K562 (cell line): ENCODE results near the gene FN1. TPM values are rescaled to one million over a fixed set of nuclear protein-coding genes. Genes with fewer than 3 reads are reported as not detected.

ENCODE experiments used
- BHLHE40 ChIP-seq: IDR thresholded peaks from 2 replicates; pipeline ENCODE4 v1.6.1; 2011; ENCODE audit warnings: low read length, improper control_type of control experiment
- C11orf30 ChIP-seq: fragments of 450-650 bp; IDR thresholded peaks from 2 replicates; pipeline ENCODE4 v1.6.1; 2016; ENCODE audit warnings: low read depth, mild to moderate bottlenecking
- CBFA2T2 ChIP-seq: fragments of 450-650 bp; conservative IDR thresholded peaks from 2 replicates; pipeline ENCODE4 v1.6.1; 2017; ENCODE audit warnings: mild to moderate bottlenecking
- CEBPB ChIP-seq: fragments of 450-650 bp; IDR thresholded peaks from 2 replicates; pipeline ENCODE4 v1.6.1; 2016; ENCODE audit warnings: missing genetic modification characterization, missing compliant biosample characterization
- CREB1 ChIP-seq, 2 experiments: sonication (generic) in 1 of 2; formaldehyde crosslinking in 1 of 2; IDR thresholded peaks; 2 replicates each; pipeline versions ENCODE4 v1.6.1 to v1.8.0; 2012 to 2022; ENCODE audit warnings: inconsistent platforms in 1 of 2, mild to moderate bottlenecking in 1 of 2, missing genetic modification reagents in 1 of 2, moderate library complexity in 1 of 2
- CREM ChIP-seq: IDR thresholded peaks from 2 replicates; pipeline ENCODE4 v1.6.1; 2014; ENCODE audit warnings: antibody characterized with exemption, low read depth
- CXXC5 ChIP-seq: fragments of 250-450 bp; sonication (Bioruptor Pico); IDR thresholded peaks from 2 replicates; pipeline ENCODE4 v1.8.0; 2022; ENCODE audit warnings: inconsistent platforms, mild to moderate bottlenecking, moderate library complexity
- EP300 ChIP-seq: IDR thresholded peaks from 2 replicates; pipeline ENCODE4 v1.6.1; 2012; ENCODE audit warnings: low read length, improper control_type of control experiment
- EP400 ChIP-seq: fragments of 450-650 bp; IDR thresholded peaks from 2 replicates; pipeline ENCODE4 v1.6.1; 2017; ENCODE audit warnings: antibody characterized with exemption, mild to moderate bottlenecking, moderate library complexity
- GTF2B ChIP-seq: IDR thresholded peaks from 2 replicates; pipeline ENCODE4 v1.6.1; 2011; ENCODE audit not compliant: insufficient read length; ENCODE audit errors: extremely low read depth
- GTF2E2 ChIP-seq: fragments of 200-800 bp; sonication (Bioruptor generic); IDR thresholded peaks from 2 replicates; pipeline ENCODE4 v1.6.1; 2016; ENCODE audit warnings: missing genetic modification characterization, missing compliant biosample characterization
- HDAC1 ChIP-seq, 2 experiments: fragments of 450-650 bp; IDR thresholded peaks; 2 replicates each; pipeline ENCODE4 v1.6.1; 2016 to 2017; ENCODE audit warnings: inconsistent platforms in 1 of 2, mild to moderate bottlenecking in 1 of 2, moderate library complexity in 1 of 2
- HDAC2 ChIP-seq: fragments of 450-650 bp; IDR thresholded peaks from 2 replicates; pipeline ENCODE4 v1.6.1; 2016; ENCODE audit warnings: mild to moderate bottlenecking
- HES1 ChIP-seq: fragments of 450-650 bp; IDR thresholded peaks from 2 replicates; pipeline ENCODE4 v1.6.1; 2016; ENCODE audit warnings: low read depth, mild to moderate bottlenecking, moderate library complexity
- MAFF ChIP-seq: IDR thresholded peaks from 2 replicates; pipeline ENCODE4 v1.6.1; 2012; ENCODE audit warnings: low read length, improper control_type of control experiment
- MTA2 ChIP-seq: fragments of 450-650 bp; IDR thresholded peaks from 2 replicates; pipeline ENCODE4 v1.6.1; 2016; ENCODE audit warnings: low read depth
- NCOR1 ChIP-seq: fragments of 450-650 bp; IDR thresholded peaks from 2 replicates; pipeline ENCODE4 v1.6.1; 2016; ENCODE audit warnings: mild to moderate bottlenecking, moderate library complexity
- NFIC ChIP-seq: fragments of 450-650 bp; IDR thresholded peaks from 2 replicates; pipeline ENCODE4 v1.6.1; 2017; ENCODE audit warnings: mild to moderate bottlenecking, inconsistent platforms
- PATZ1 ChIP-seq: fragments of 250-450 bp; sonication (Bioruptor Pico); IDR thresholded peaks from 2 replicates; pipeline ENCODE4 v1.5.0; 2020; ENCODE audit warnings: mild to moderate bottlenecking, borderline replicate concordance
- PRMT5 ChIP-seq: sonication (generic); formaldehyde crosslinking; IDR thresholded peaks from 2 replicates; pipeline ENCODE4 v1.5.0; 2020; ENCODE audit warnings: missing genetic modification reagents
- SMARCA4 ChIP-seq: fragments of 450-650 bp; IDR thresholded peaks from 2 replicates; pipeline ENCODE4 v1.6.1; 2016
- STAT5A ChIP-seq: IDR thresholded peaks from 2 replicates; pipeline ENCODE4 v1.6.1; 2012; ENCODE audit warnings: low read length, inconsistent platforms, borderline replicate concordance
- TBP ChIP-seq: optimal IDR thresholded peaks from 2 replicates; pipeline ENCODE3; 2011; ENCODE audit warnings: low read depth, low read length, improper control_type of control experiment
- TEAD4 ChIP-seq, 2 experiments: sonication (generic) in 1 of 2; formaldehyde crosslinking in 1 of 2; IDR thresholded peaks; 2 replicates each; pipeline versions ENCODE4 v1.6.1 to v1.8.0; 2012 to 2022; ENCODE audit warnings: borderline replicate concordance in 1 of 2, inconsistent platforms in 1 of 2, low read length in 1 of 2, mild to moderate bottlenecking in 1 of 2, missing genetic modification reagents in 1 of 2
- TOE1 ChIP-seq, 2 experiments: fragments of 450-650 bp in 1 of 2; sonication (generic) in 1 of 2; formaldehyde crosslinking in 1 of 2; IDR thresholded peaks; 2 replicates each; pipeline versions ENCODE4 v1.7.1 to v1.8.0; 2016 to 2022; ENCODE audit warnings: borderline replicate concordance in 2 of 2, mild to moderate bottlenecking in 2 of 2, antibody characterized with exemption in 1 of 2, inconsistent platforms in 1 of 2, low read depth in 1 of 2, missing genetic modification reagents in 1 of 2, moderate library complexity in 1 of 2
- U2AF2 ChIP-seq: fragments of 200-400 bp; formaldehyde crosslinking; optimal IDR thresholded peaks from 2 replicates; pipeline ENCODE3; 2017; ENCODE audit warnings: low read depth, mild to moderate bottlenecking, low read length
- polyA plus RNA-seq, 8 experiments: library from polyadenylated mRNA; depleted of rRNA in 4 of 8; stranded (reverse) in 5 of 8; unstranded in 3 of 8; fragments of >200 nt; fragmentation: Nextera tagmentation in 2 of 8; fragmentation: Illumina TruSeq in 1 of 8; extraction: Ambion mirVana in 2 of 8; extraction: Trizol in 1 of 8; gene quantifications; 2 replicates each; pipeline versions ENCODE4 v1.2.1 to v1.2.3, GENCODE V29; 2011 to 2014; ENCODE audit warnings: inconsistent platforms in 1 of 8, missing spikeins in 1 of 8
- total RNA-seq, 7 experiments: library from RNA; depleted of rRNA in 6 of 7; stranded (reverse); fragments of >200 nt in 6 of 7; fragmentation: Illumina TruSeq in 2 of 7; extraction: Trizol in 2 of 7; gene quantifications; 2 replicates each; pipeline versions ENCODE4 v1.2.1 to v1.2.3, GENCODE V29; 2011 to 2021; ENCODE audit warnings: low replicate concordance in 1 of 7

Gene FN1
- total and polyA plus RNA-seq, 9 of the 15 experiments (the other 6 are each of a cell fraction or from before 2014, with no cell fraction given), result 7.4 to 19.1 (median 11.2) TPM

GRCh38 chr2:215421859-215422461 lies 13.9 kb downstream of the FN1 start (continued):
- TF ChIP-seq PATZ1 (CRISPR knock-in tag) (no peak), BHLHE40 (peak; percentile 79), MAFF (peak; percentile 71), CREB1 (IDR thresholded peaks at IDR 0.05) (peak; percentile 53; the same call in 1 of the 2 replicates), CREB1 (CRISPR knock-in tag; IDR thresholded peaks at IDR 0.05) (0 out of 2 replicates have a peak, but pooled peaks have one; percentile 28), U2AF2 (no peak), SMARCA4 (peak; percentile 86), MTA2 (peak; percentile 49), PRMT5 (CRISPR knock-in tag) (no peak), HDAC1 (IDR thresholded peaks at IDR 0.05) (0 out of 4 replicates have a peak, but pooled peaks of 1 of the 2 experiments have one; percentile 43), HES1 (no peak), HDAC2 (0 out of 2 replicates have a peak, but pooled peaks have one; percentile 23), NFIC (peak; percentile 10; the same call in 1 of the 2 replicates), CBFA2T2 (peak; percentile 68), EP300 (peak; percentile 69; the same call in 1 of the 2 replicates), GTF2B (no peak), EP400 (peak; percentile 27; the same call in 1 of the 2 replicates), NCOR1 (peak; percentile 45; the same call in 1 of the 2 replicates), CXXC5 (peak; percentile 44), CREM (peak; percentile 72), TBP (no peak), TOE1 (IDR thresholded peaks at IDR 0.05; ENCODE audit: borderline replicate concordance) (peak; percentile 41; the same call in 1 of the 2 replicates), TOE1 (CRISPR knock-in tag; IDR thresholded peaks at IDR 0.05; ENCODE audit: borderline replicate concordance, low read depth) (no peak), CEBPB (no peak), STAT5A (peak; percentile 33; the same call in 1 of the 2 replicates), C11orf30 (peak; percentile 73), TEAD4 (IDR thresholded peaks at IDR 0.05; ENCODE audit: low read length) (peak; percentile 83), TEAD4 (CRISPR knock-in tag; IDR thresholded peaks at IDR 0.05; ENCODE audit: borderline replicate concordance) (no peak), GTF2E2 (tag) (no peak)
